Neutrophil (primary cell): Measurements from ENCODE around the gene SNAI3.

Source experiments
- H3K27ac ChIP-seq: fragments of 200-600 bp; sonication (generic); 2 replicates; pipeline ENCODE4 v1.5.1; 2016; ENCODE audit warnings: mild to moderate bottlenecking, moderate library complexity
- H3K27me3 ChIP-seq: fragments of 200-600 bp; sonication (generic); 2 replicates; pipeline ENCODE4 v1.6.0; 2016; ENCODE audit warnings: mild to moderate bottlenecking
- H3K36me3 ChIP-seq: fragments of 200-600 bp; sonication (generic); 2 replicates; pipeline ENCODE4 v1.5.1; 2017
- H3K4me1 ChIP-seq, 2 experiments: fragments of 200-600 bp in 1 of 2; sonication (generic) in 1 of 2; 1 replicate in 1 of 2; 2 replicates in 1 of 2; pipeline versions ENCODE4 v1.5.1 to v1.6.1; 2013 to 2016; ENCODE audit warnings: low read depth in 1 of 2, low read length in 1 of 2, mild to moderate bottlenecking in 1 of 2, moderate library complexity in 1 of 2; ENCODE audit not compliant: control insufficient read depth in 1 of 2, insufficient read depth in 1 of 2
- H3K4me3 ChIP-seq, 2 experiments: fragments of 200-600 bp in 1 of 2; sonication (generic) in 1 of 2; 1 replicate in 1 of 2; 2 replicates in 1 of 2; pipeline ENCODE4 v1.5.1; 2013 to 2016; ENCODE audit warnings: low read depth in 1 of 2, low read length in 1 of 2, mild to moderate bottlenecking in 1 of 2, moderate library complexity in 1 of 2
- H3K9me3 ChIP-seq: fragments of 200-600 bp; sonication (generic); 2 replicates; pipeline ENCODE4 v1.5.1; 2016
- CTCF ChIP-seq: fragments of 200-600 bp; sonication (generic); IDR thresholded peaks from 2 replicates; pipeline ENCODE4 v1.5.1; 2016; ENCODE audit warnings: antibody characterized with exemption

The SNAI3 gene

GRCh38 chr16:88712362-88712979 lies 26.2 kb upstream of the SNAI3 start:
- no peaks in the 10 kb centered on the region for H3K27me3 ChIP-seq
- no peak for TF ChIP-seq CTCF
- H3K4me3 ChIP-seq = no peak overlapping the region
- H3K27ac ChIP-seq = no peak overlapping the region
- no peaks in the 10 kb centered on the region for H3K4me1 ChIP-seq
- H3K36me3 ChIP-seq = peaks cover 34% of the 10 kb centered on the region
- H3K9me3 ChIP-seq = no peaks in the 10 kb centered on the region

GRCh38 chr16:88711750-88712340 lies 25.5 kb upstream of the SNAI3 start:
- Histone ChIP-seq H3K27me3 (no peaks in the 10 kb centered on the region), H3K27ac (no peak overlapping the region), H3K4me1 (peaks cover 5 to 6% of the 10 kb centered on the region in 2 experiments), H3K9me3 (no peaks in the 10 kb centered on the region), H3K4me3 (no peak overlapping the region), H3K36me3 (peaks cover 30% of the 10 kb centered on the region)
- no peak for TF ChIP-seq CTCF

- peaks cover 10% of the 10 kb centered on the region in 2 experiments for H3K4me1 ChIP-seq
- H3K27me3 ChIP-seq = no peaks in the 10 kb centered on the region
- H3K9me3 ChIP-seq = no peaks in the 10 kb centered on the region
- no peak overlapping the region for H3K4me3 ChIP-seq
- H3K27ac ChIP-seq = no peak overlapping the region
- no peak for TF ChIP-seq CTCF
- peaks cover 17% of the 10 kb centered on the region for H3K36me3 ChIP-seq
Measured at GRCh38 chr16:88710556-88710955, 24.2 kb upstream of the SNAI3 start.

- TF ChIP-seq CTCF = no peak
- Histone ChIP-seq H3K9me3 (no peaks in the 10 kb centered on the region), H3K4me3 (peak overlapping the region; percentile 91 to 99), H3K27ac (peak overlapping the region; percentile 100), H3K27me3 (no peaks in the 10 kb centered on the region), H3K36me3 (peaks cover 7% of the 10 kb centered on the region), H3K4me1 (peaks cover 42 to 43% of the 10 kb centered on the region in 2 experiments)
Measured at GRCh38 chr16:88706965-88707826, 20.9 kb upstream of the SNAI3 start.

GRCh38 chr16:88706229-88706964 lies 20.1 kb upstream of the SNAI3 start, which contains the start of the genes CTU2 and RNF166:
Gene CTU2 (plus strand): TSS chr16:88706503. CDS start chr16:88706531, 28 bp downstream.
Gene RNF166 (minus strand): TSS chr16:88706408. CDS start chr16:88706325, 83 bp downstream.
- peak; percentile 38 for TF ChIP-seq CTCF
- peaks cover 50 to 51% of the 10 kb centered on the region in 2 experiments for H3K4me1 ChIP-seq
- peak within 1 kb of the TSS; percentile 91 to 99 for H3K4me3 ChIP-seq
- peak within 1 kb of the TSS; percentile 100 for H3K27ac ChIP-seq
- H3K9me3 ChIP-seq = no peaks in the 10 kb centered on the region
- H3K36me3 ChIP-seq = peaks cover 7% of the 10 kb centered on the region
- H3K27me3 ChIP-seq = no peaks in the 10 kb centered on the region
